Measurements from ENCODE around the gene NOB1.
"Not testable (repeated sequence)": the region's sequence is repeated elsewhere in the genome, so short reads cannot be mapped to it uniquely, and the experiment has no call there.

NOB1 gene

DNA sequence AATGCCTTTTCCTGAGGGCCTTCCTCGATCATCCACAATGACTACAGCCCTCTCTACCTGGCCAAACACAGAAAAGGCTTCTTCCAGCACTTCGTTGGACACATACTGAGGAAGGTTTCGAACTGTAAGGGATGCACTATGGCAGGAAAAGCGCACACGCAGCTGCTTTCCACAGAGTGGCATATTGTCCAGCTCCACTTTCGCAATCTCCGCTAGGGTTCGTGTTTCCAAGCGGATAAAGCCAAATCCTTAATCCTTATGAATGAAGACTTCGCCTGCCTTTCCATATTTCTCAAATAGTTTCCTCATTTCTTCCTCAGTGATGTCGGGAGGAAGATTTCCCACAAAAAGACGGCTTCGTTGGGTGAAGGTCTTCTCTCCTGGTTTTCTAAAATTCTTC lies 2.6 kb upstream of the NOB1 start:
- DNase-seq: not testable (repeated sequence)

DNA sequence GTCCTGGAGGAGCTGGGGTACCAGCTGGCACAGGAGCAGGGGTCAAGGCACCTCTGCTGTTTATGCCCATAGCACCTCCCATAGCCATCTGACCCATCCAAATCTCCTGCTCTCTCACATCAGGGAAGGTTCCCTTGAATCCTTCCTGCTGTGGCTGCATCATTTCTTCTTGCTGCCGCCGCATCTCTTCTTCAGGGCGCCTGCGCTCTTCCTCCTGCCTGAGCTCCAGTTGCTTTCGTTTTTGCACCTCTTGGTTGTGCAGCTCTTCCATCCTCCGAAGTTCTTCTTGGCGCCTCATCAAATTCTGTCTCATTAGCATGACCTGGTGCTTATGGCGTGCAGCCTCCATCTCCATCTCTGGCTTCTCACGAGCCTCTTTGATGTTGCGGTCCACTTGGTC lies 2.0 kb upstream of the NOB1 start:
- DNase-seq: no peak

DNA sequence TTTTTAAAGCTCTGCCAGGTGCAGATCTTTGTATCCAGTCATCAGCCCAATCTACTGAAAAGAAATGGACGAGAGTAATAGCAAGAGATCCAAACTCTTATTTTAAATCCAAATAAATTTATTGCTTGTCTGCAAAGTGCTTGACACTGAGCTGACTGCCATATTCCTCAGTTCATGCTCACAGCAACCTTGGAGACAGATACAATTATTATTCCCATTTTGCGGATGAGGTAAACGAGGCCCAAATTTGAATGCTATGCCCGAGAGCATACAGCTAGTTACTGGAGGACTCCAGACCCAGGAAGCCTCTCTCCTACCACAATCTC lies 620 bp downstream of the NOB1 start:
- no peak for DNase-seq

DNA sequence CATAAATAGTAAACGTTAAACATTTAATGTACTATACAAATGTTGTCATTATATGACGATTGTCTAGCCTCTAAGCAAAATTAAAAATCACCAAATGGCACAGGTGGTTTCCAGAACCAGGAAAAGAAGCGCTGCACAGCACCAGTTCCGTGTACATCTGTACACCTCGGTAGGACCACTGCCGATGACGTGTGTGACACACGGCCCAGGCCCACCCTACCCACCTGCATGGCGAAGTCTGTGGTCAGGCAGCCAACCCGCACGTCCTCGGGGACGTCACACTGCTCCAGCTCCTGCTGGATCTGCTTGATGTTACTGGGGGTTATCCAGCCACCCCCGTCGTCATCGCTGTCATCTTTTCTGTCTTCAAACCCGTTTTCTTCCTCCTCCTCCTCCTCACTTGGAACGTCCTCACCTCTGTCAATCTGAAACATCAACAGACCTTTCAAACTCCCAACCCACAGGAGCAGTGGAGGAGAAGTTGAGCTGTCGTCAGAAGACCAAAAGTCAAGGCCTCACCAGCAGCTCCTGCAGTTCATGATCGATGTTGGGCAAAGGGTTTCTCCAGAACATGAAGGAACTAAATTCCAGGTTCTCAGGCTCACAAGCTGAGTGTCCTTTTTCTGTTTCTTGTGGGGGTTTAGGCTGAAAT lies 5.9 kb downstream of the NOB1 start:
- no peak for DNase-seq

DNA sequence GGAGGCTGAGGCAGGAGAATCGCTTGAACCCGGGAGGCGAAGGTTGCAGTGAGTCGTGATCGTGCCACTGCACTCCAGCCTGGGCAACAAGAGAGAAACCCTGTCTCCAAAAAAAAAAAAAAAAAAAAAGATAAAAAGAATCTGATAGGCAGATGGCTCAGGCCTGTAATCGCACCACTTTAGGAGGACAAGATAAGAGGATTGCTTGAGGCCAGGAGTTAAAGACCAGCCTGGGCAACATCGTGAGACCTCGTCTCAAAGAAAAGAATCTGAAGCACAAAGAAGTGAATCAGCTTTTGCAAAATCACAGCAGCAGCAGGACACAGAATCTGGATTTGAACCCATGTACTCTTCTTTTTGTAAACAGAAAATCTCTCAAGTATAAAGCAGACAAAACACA lies 7.6 kb downstream of the NOB1 start:
- no peak for DNase-seq

DNA sequence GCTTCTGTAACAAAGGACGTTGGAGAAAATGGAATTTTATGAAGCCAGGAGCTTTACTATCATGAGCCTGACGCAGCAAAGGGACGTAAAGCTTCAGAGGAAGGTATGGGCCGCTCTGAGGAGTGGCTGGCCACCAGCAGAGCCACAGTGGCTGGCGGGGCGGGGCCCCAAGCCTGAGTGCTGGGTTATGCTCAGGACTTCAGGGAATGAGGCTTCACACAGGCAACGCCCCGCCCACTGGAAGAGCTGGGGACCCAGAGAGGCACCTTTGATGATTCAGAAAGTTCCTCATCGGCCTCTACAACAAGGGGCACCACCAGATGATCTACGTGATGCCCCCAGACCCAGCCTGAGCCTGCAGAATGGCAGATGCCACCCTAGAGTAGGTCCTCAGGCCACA lies 8.8 kb downstream of the NOB1 start:
- DNase-seq: no peak

DNA sequence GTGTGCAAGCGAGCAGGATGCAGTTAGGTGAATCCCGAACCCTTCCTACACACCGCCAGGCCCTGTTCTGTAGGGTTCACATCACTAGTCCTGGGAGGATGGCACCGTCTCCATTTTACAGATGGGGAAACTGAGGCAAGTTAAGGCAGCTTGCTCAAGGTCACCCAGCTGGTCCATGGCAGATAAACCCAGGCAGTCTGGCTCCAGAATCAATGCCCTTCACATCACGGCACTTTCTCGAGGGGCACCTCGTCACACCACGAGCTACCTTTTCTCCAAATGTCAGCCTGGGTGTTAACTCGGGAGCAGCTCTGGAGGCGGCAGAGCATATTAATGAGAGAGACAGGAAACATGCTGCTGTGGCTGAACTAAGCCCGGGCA lies 9.5 kb downstream of the NOB1 start:
- no peak for DNase-seq

DNA sequence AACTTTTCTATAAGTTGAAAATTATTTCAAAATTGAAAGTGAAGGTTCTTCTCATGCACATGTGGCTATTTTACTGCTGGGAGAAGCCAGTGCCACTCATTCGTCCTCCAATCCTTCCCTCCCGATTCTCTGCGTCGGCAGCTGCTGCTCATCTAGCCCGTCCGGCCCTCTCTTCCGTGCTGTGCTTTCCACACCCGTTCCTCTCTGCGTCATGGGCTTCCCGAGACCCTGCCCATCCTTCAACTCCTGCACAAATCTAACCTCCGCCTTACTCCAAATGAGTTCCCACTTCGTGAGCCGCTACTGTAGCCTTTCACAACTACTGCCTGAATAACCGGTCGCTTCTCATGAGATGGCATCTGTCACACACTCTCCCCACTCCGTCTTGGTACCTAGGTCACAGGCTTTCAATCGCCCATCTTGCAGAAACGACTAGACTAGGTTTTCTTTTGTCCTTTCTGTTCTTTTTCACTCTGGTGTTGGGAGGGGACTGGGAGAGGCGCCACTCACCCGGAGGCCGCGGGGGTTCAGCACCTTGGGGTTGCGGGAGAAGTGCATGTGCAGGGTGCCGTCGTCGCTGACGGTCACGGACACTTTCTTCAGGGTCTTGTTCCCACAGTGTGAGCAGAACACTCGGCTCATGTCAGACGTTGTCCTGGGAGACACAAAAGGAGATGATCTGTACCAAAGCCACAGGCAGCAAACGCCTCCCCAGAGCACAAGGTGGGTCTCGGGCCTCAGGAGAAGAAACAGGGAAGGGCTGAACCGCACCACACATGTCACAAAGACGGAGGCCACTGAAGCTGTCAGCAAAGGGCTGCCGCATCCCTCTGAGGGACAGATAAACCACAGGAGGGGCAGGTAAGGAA lies 10.1 kb downstream of the NOB1 start:
- no peak for DNase-seq

DNA sequence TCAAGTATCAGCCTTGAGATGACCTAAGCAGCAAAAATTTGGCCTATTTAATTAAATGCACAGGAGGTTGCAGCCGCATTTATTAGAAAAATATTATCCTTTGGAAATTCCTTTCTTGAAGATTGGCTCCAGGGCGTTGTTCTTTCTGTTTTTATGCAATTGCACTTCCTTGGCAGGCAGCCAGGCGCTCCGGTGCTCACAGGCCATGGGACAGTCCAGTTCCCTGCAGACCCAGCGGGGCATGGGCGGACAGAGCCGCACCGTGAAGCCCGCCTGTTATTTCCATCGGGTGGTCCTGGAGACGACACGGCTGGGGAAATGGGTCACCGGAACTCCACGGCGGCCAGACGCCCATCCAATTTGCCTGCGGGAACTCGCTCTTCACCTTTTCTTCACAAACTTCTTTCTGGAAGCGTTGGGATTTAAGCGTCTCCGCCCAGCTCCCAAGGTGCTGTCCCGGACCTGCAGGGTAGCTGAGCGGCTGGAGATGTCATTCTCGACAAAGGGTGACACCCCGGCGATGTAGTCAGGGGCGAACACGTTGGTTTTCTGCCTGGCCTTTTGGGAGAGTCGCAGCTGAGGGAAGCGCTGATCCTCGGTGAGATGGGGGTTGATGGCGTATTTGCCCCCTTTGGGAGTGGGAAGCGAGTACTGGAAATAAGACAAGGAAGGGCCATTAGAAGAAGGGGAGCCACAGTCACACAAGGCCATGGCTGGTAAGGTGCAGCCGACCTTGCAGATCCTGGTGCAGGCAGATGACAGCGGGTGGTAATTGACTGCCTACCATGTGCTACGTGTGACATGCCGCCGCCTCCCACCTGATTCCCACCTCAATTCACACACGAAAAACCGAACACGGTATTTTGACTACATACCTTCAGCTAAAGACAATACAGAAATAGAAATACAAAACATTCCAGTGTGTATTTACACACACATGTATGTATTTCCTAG lies 12.5 kb downstream of the NOB1 start:
- no peak for DNase-seq

DNA sequence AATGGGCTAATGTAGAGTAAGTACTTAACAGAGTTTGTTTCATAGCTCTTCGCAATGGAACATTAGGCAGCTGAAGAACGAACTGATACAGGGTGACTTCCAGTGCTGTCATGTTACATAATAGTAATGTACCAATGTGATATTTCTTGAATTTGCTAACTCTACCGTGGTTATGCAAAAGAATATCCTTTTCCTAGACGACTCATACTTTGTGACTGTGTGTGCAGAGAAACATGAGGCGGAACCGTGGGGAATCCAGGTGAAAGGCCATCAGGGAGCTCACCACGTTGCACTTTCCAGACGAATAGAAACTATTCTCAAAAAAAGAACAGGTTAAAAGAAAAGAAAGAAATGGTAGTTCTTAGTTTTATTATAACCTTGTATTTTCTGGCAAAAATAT lies 13.2 kb downstream of the NOB1 start:
- DNase-seq: no peak

DNA sequence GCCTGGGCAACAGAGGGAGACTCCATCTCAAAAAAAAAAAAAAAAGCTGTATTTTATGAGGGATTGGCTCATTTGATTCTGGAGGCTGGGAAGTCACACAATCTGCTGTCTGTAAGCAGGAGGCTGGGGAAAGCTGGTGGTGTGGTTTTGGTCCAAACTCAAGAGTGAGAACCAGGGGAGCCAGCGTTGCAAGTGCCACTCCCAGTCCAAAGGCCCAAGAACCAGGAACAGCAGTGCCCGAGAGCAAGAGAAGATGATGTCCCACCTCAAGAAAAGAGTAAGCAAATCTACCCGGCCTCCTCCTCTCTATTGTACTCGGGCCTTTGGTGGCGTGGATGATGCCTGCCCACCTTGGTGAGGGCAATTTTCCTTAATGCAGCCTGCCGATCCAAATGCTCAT lies 22.6 kb downstream of the NOB1 start:
- no peak for DNase-seq

DNA sequence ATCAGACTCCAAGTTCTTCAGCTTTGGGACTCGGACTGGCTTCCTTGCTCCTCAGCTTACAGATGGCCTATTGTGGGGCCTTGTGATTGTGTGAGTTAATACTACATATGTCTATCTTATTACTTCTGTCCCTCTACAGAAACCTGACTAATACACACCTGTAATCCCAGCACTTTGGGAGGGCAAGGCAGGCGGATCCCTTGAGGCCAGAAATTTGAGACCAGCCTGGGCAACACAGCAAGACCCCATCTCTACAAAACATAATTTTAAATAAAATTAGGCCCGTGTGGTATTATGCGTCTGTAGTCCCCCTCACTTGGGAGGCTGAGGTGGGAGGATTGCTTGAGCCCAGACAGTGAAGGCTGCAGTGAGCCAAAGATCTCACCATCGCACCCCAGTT lies 23.4 kb downstream of the NOB1 start:
- not testable (repeated sequence) for DNase-seq

DNA sequence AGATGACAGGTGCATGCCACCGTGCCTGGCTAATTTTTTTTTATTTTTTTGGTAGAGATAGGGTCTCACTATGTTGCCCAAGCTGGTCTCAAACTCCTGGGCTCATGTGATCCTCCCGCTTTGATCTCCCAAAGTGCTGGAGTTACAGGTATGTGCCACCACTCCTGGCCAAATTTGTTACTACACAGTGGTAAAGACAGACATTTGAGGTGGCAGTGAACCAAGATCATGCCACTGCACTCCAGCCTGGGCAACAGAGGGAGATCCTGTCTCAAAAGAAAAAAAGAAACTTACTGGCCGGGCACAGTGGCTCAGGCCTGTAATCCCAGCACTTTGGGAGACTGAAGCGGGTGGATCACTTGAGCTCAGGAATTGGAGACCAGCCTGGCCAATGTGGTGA lies 25.7 kb downstream of the NOB1 start:
- not testable (repeated sequence) for DNase-seq

DNA sequence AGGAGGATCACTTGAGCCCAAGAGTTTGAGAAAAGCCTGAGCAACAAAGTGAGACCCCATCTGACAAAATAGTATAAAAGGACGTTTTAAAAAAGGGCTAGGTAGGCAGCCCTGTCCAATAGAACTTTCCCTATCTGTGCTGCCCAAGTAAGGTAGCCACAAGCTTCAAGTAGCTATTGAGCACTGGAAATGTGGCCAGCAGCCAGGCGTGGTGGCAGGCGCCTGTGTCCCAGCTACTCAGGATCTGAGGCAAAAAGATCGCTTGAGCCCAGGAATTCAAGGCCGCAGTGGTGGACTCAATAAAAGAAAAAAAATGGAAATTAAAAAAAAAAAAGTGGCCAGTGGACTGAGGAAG lies 26.8 kb downstream of the NOB1 start:
- no peak for DNase-seq

DNA sequence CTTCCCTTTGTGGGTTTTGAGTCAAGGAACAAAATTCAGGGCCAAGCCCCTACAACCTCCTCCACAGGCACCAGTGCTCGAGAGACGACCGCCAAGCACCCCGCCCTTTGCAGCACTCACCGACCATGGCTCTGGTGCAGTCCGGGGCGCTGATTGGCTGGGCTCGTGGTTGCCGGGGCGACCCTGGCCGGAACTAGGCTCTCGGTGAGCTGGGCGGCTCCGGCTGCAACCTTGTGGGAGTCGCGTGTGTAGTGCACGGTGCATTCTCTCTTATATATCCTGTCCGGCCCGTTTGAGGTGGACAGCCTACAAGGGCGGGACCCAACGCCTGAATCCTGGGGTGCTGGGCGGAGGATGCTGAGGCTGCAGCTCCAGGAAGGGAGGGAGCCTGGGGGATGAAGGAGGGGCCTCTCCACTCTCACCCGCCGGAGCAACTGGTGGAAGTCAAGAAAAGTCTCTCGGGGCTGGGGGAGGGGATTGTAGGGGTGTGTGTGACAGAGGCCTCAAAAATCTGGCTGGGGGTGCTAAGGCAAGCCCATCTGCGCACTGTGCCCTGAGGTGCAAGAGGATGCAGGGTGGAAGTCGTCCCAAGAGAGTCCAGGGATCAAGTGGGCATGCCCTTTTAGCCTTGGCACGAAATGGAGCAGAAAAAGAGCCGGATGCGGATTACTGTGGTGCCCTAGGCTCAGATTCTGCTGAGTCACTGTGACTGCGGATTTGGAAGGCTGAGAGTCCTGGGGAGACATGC lies 28.2 kb downstream of the NOB1 start, which contains the start of gene NQO1:
NQO1 (minus strand) TSS at position 248 of the 748 bp plus-strand sequence; CDS start at position 127, 121 bp downstream.
- DNase-seq: peak; percentile 54

DNA sequence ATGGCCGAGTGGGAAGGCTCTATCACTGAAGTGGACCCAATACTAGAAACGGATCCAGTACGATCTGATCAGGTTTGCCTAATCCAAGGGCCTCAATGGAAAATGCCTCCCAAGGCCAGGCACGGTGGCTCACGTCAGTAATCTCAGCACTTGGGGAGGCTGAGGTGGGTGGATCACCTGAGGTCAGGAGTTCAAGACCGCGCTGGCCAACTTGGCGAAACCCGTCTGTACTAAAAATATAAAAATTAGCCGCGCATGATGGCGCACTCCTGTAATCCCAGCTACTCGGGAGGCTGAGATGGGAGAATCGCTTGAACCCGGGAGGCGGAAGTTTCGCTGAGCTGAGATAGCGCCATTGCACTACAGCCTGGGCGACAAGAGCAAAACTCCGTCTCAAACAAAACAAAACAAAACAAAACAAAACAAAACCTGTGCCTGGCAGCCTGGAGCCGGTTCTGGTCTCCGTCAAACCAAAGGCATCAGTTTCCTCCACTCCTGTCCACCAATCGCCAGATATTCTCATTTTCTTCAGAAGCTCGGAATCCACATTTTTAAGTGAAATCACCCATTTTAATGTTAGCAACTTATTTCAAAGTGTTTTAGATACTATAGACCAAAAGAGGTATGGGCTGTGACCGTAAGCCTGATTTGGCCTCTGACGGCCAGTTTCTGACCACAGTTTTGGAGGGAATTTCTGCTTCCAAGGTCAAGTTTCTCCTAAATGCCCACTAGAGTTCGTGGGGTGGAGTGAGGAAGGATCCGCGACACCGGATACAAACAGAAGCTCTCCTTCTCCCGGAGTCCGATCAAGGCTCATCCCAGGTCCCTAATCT lies 29.0 kb downstream of the NOB1 start:
- DNase-seq: no peak

DNA sequence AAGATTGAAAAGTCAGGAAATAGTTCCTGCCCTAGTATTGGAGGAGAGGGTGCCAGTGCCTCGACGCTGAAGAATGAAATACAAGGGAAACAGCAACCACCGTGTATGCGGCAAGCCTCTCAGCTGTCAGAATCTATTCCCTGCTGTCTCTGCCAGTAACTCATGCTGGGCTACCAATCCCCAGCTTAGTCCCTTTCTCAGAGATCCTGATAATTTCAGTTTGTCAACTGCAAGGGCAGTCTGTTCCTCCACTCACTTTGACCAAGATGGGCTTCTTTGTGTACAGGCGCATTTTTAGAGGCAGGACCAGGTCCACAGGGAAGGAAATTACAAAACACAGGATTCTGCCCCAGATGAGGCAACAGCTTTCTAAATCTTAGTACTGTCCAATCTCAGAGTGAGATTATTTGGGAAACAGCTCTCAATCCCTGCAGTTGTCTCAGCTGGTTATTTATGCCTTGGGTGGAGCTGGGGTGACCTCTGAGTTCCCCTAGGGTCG lies 29.7 kb downstream of the NOB1 start:
- DNase-seq: no peak

DNA sequence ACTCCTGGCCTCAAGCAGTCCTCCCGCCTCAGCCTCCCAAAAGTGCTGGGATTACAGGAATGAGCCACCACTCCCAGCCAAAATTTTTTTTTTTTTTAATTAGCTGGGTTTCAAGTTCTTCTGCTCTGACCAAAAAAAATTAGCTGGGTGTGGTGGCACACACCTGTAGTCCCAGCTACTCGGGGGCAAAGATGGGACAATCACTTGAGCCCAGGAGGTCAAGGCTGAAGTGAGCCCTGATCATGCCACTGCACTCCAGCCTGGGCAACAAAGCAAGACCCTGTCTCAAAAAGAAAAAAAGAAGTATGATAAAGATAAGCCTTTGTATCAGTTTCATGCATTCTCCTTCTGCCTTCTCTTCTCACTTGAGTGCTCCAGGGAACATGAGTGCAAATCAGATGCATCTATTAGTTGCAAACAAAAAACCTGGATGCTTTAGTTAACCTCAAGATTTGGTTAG lies 30.3 kb downstream of the NOB1 start:
- no peak for DNase-seq

DNA sequence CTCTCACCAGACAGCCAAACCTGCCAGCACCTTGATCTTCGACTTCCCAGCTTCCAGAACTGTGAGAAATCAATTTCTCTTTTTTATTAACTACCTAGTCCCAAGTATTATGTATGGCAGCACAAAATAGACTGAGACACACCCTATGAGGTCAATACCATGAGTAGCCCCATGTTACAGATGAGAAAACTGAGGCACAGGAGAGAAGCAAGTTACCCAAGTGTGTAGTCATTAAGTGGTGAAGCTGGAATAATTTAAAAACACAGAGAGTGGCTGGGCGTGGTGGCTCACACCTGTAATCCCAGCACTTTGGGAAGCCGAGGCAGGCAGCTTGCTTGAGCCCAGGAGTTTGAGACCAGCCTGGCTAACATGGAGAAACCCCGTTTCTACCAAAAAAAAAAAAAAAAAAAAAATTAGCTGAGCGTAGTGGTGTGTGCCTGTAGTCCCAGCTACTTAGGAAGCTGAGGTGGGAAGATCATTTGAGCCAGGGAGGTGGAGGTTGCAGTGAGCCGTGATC lies 33.2 kb downstream of the NOB1 start:
- DNase-seq: no peak

DNA sequence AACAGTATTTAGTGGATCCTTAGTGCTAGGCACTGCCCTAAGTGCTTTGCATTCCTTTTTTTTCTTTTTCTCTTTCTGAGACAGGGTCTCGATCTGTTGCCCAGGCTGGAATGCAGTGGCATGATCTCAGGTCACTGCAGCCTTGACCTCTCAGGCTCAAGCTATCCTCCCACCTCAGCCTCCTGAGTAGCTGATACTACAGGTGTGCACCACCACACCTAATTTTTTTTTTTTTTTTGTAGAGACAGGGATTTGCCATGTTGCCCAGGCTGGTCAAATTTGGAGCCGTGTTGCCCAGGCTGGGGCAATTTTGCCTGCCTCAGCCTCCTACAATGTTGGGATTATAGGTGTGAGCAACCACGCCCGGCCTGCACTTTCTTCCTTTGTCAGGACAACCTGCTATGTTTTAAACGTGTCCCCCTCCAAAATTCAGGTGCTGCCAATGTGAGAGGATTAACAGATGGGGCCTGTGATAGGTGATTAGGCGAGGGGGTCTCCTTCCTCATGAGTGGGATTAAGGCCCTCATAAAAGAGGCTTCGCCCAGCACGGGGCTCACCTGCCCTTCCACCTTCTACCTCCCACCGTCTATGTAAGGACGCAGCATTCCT lies 33.8 kb downstream of the NOB1 start:
- DNase-seq: no peak

All from NCI-H2081 treated with DMSO at 0.1 percent for 48 hours (cell line).